HAP-1 (cell line): ENCODE results near the gene EYS.

Experiments used
- DNase-seq, 2 experiments: peaks; one replicate each; pipeline ENCODE4 v3.0.0-alpha.2; 2016 to 2020; ENCODE audit warnings: low spot score in 2 of 2
- H3K27me3 ChIP-seq: fragments of 250-450 bp; sonication (Bioruptor Pico); 2 replicates; pipeline ENCODE4 v1.5.1; 2020; ENCODE audit warnings: low read depth, mild to moderate bottlenecking, moderate library complexity
- H3K36me3 ChIP-seq: fragments of 250-450 bp; sonication (Bioruptor Pico); replicated peaks from 2 replicates; pipeline ENCODE4 v1.5.1; 2020; ENCODE audit warnings: mild to moderate bottlenecking
- H3K4me1 ChIP-seq: fragments of 250-450 bp; sonication (Bioruptor Pico); 2 replicates; pipeline ENCODE4 v1.5.1; 2020; ENCODE audit warnings: mild to moderate bottlenecking
- H3K4me3 ChIP-seq: fragments of 250-450 bp; sonication (Bioruptor Pico); 2 replicates; pipeline ENCODE4 v1.5.1; 2020; ENCODE audit warnings: mild to moderate bottlenecking, moderate library complexity
- H3K9me3 ChIP-seq: fragments of 250-450 bp; sonication (Bioruptor Pico); 2 replicates; pipeline ENCODE4 v1.5.1; 2020; ENCODE audit warnings: mild to moderate bottlenecking, moderate library complexity
- in situ Hi-C: fragments of 300-500 bp; cut with MboI; formaldehyde crosslinking; loops from 3 replicates; pipeline ENCODE4 v1.14.3; 2020; ENCODE audit warnings: low sequenced_read_pairs, inconsistent platforms, mixed read lengths

Gene EYS

DNA sequence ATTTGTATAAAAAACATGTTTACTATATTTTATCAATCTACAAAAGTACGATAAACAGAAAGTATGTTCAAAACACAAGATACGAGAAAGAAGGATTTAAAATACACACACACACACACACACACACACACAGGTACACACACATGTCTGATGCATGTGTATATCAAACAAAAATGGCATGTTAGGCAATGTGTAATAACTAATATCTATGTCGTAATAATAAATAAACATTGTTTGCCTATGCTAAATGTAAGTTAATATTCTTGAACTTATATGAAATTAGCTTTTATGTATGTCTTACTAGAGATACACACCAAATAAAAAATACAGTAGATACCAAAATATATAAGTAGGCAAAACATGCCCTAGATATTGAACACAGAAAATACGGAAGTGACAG is 894.9 kb downstream of the EYS start:
- Histone ChIP-seq H3K4me3 (no peak overlapping the region), H3K4me1 (no peaks in the 10 kb centered on the region), H3K9me3 (no peaks in the 10 kb centered on the region), H3K36me3 (no peaks in the 10 kb centered on the region), H3K27me3 (no peaks in the 10 kb centered on the region)
- no peak for DNase-seq
- in situ Hi-C loops: no loop called here

DNA sequence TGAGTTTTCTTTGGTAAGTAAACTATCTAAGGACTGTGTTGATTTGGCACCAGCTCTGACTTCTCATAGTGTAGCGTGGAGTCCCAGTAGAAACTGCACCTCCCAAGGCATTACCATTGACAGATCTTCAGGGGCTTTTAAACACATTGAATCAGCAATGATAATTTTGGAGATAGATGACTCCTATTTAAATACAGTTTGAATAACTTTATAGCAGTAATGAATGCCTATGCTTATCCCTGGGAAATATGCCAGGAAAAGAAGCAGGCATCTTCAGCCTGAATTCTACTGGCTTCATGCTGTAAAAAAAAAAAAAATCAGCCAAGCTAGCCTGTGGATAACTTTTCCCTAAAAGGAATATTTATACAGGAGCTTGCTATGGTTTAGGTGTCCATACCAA is 895.9 kb downstream of the EYS start:
- Histone ChIP-seq H3K4me3 (no peak overlapping the region), H3K36me3 (no peaks in the 10 kb centered on the region), H3K9me3 (no peaks in the 10 kb centered on the region), H3K4me1 (no peaks in the 10 kb centered on the region), H3K27me3 (no peaks in the 10 kb centered on the region)
- DNase-seq: no peak
- in situ Hi-C loops: no loop called here

DNA sequence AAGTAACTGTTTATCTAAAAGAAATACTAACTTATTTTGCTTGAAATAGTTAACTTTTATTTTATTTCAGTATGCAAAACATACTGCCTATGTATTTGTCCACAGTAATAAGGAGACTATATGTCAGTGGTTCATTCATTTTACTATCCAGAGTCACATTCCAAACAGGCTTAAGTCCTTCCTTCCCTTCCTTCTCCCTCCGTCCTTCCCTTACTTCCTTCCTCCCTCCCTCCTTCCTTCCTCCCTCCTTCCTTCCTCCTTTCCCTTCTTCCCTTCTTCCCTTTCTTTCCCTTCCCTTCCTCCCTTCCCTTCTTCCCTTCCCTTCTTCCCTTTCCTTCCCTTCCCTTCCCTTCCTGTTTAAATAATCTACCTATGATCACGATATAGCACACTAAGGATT is 899.2 kb downstream of the EYS start:
- Histone ChIP-seq H3K4me1 (no peaks in the 10 kb centered on the region), H3K27me3 (no peaks in the 10 kb centered on the region), H3K4me3 (no peak overlapping the region), H3K36me3 (no peaks in the 10 kb centered on the region), H3K9me3 (no peaks in the 10 kb centered on the region)
- in situ Hi-C loops: no loop called here
- DNase-seq: no peak

DNA sequence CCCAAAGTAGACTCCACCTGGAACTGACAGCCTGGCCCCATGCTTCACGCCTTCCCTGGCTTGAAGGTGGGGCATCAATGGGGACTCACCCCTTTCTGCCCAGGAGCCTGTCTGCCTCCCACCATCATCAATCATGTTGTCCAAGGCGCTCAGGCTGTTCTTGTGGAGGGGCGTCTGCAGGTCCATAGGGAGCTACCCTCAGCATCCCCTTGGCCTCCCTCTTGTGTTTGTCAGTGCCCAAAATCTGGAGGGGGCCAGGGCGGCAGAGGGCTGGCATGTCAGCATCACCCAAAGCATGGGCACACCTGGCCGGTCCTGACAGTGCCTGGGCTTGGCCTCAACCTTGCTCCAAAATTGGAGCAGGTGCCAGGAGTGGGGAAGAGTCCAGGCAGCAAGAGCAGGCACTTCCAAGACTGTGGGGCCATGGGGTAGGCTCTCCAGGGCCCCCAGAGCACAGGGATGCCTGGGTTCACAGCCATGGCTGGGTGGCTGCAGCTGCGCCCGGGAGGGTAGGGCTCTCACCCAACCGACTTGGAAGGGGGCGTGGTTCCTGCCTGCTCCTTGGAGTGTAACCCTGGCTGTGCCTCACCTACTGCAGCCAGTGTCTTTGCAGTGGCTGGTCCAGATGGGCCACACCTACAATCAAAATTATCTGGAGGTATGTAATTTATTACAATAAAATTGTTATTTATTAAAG is 903.4 kb downstream of the EYS start:
- no peak for DNase-seq
- H3K9me3 ChIP-seq: no peaks in the 10 kb centered on the region
- in situ Hi-C loops: no loop called here
- no peaks in the 10 kb centered on the region for H3K4me1 ChIP-seq
- H3K27me3 ChIP-seq: no peaks in the 10 kb centered on the region
- no peaks in the 10 kb centered on the region for H3K36me3 ChIP-seq
- H3K4me3 ChIP-seq: no peak overlapping the region

DNA sequence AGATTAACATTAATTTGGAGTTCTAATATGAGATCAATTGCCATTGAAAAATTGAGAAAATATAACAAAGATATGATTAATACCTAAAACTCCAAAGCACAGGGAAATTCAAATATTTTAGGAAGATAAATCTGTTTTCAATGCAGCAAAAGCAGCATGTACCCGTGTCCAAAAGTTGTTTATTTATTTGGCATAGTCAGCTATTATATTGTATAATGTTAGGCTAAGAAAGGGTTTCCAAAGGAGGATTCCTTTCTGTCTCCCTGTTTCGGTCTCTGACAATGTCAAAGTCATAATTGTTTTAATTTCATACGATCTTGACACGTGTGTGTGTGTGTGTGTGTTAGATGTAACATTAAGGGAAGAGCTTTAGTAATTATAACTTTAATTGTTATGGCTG is 914.5 kb downstream of the EYS start:
- no peak overlapping the region for H3K4me3 ChIP-seq
- DNase-seq: no peak
- in situ Hi-C loops: no loop called here

DNA sequence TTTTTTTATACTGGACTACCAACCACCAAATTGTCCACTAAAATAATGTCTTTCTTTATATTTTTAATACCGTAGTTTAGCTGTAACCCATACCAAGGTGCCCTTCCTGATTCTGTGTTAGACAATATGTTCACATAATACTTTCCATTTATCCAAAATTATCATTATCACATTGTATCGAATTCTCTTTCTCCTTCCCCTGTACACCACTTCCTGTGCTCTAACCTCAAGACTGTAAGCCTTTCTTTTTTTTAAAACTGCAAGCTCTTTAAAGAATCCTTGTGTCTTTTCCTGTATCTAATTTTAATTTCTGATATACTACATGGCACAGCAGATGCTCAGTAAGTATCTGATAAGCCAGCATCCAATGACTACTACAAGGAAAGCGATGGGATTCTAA is 917.5 kb downstream of the EYS start:
- in situ Hi-C loops: no loop called here
- Histone ChIP-seq H3K27me3 (no peaks in the 10 kb centered on the region), H3K4me3 (no peak overlapping the region), H3K9me3 (no peaks in the 10 kb centered on the region), H3K4me1 (no peaks in the 10 kb centered on the region), H3K36me3 (no peaks in the 10 kb centered on the region)
- no peak for DNase-seq

More for the DNA sequence above, 914.5 kb downstream of the EYS start:
- H3K36me3 ChIP-seq: no peaks in the 10 kb centered on the region
- H3K4me1 ChIP-seq: no peaks in the 10 kb centered on the region
- H3K27me3 ChIP-seq: no peaks in the 10 kb centered on the region
- H3K9me3 ChIP-seq: no peaks in the 10 kb centered on the region

DNA sequence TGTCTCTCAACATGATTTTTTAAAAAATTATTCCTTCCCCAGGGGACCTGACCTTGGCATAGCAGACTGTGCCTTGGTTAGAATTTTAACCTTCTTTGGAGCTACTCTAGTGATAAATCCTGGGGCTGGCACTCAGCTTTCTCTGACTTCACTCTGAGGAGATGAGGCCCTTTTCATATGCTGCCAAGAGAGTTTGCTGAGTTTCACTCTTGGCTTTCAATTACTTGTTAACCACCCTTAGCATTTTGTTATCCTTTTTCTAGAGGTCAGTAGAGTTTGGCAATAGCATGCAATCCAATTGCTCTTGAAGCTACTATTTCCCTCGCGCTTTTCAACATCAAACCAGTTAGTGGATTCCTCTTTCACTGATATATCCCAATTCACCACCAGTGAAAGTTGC is 920.3 kb downstream of the EYS start:
- Histone ChIP-seq H3K27me3 (no peaks in the 10 kb centered on the region), H3K4me3 (no peak overlapping the region), H3K9me3 (no peaks in the 10 kb centered on the region), H3K4me1 (no peaks in the 10 kb centered on the region), H3K36me3 (no peaks in the 10 kb centered on the region)
- in situ Hi-C loops: no loop called here
- no peak for DNase-seq

DNA sequence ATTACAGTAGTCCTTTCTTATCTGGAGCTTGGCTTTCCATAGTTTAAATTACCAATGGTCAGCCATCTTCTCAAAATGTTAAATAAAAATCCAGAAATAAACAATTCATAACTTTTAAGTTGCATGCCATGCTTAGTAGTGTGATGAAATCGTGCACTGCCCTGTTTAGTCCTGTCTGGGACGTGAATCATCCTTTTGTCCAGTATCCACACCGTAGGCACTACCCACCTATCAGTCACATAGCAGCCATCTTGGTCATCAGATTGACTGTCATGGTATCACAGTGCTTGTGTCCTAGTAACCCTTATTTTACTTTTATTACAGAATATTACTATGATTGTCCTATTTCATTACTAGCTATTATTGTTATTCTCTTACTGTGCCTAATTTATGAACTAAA is 924.1 kb downstream of the EYS start:
- H3K27me3 ChIP-seq: no peaks in the 10 kb centered on the region
- H3K4me3 ChIP-seq: no peak overlapping the region
- no peaks in the 10 kb centered on the region for H3K36me3 ChIP-seq
- H3K4me1 ChIP-seq: no peaks in the 10 kb centered on the region
- in situ Hi-C loops: no loop called here
- no peak for DNase-seq
- H3K9me3 ChIP-seq: no peaks in the 10 kb centered on the region

DNA sequence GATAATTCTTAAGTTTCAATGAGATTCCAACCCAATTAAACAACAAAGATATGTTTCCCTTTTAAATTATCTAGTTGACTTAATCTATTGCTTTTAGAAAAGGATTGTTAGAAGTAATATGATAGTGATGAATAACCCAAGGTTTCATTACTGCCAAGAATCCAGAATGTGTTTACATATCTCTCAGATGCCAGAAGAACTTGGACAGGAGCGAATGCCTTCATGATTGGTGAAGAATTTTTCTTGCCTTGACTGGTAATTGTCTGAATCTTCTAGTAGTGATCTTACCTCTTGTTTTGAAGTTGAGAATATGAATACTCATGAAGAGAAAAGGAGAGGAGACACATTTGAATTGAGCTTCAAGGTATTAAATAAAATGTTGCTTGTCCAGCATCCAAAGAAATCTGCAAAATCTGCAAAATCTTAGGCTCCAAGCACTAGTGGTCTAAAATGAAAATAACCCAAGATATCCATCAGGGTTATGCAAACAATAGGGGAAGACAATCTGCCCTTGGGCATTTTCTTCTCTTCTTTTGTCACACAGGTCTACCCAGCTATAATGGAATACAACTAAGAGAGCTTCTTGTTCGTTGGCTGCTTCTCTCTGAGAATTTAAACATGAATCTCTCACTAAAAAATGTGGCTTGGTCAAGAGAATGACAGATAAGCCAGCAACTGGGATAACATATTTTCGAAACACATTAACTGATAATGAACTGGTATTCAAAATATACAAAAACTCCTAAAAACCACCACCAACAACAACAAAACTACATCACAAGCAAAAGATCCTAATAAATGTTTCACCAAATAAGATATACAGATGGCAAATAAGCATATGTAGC is 928.9 kb downstream of the EYS start:
- no peak for DNase-seq
- in situ Hi-C loops: no loop called here
- Histone ChIP-seq H3K27me3 (no peaks in the 10 kb centered on the region), H3K4me3 (no peak overlapping the region), H3K9me3 (no peaks in the 10 kb centered on the region), H3K4me1 (no peaks in the 10 kb centered on the region), H3K36me3 (no peaks in the 10 kb centered on the region)

DNA sequence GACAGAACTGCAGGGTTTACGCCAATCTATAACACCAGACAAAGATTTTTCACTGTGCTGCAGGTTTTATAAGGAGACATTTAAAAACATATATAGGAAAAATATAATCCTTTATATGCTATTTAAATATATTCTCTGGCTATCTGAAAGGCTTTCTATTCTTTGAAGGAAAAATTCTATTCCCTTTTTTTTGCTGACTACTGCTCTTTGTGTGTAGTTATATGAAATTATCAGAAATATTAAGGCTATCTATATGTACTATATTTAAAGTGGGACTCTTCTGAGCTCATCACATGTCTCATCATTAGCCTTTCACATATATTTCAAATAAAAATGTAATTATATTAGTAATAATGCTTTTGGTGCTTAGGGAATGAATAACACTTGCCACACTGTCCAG is 930.7 kb downstream of the EYS start:
- in situ Hi-C loops: no loop called here
- H3K36me3 ChIP-seq: no peaks in the 10 kb centered on the region
- H3K4me3 ChIP-seq: no peak overlapping the region
- H3K9me3 ChIP-seq: no peaks in the 10 kb centered on the region
- DNase-seq: no peak
- H3K4me1 ChIP-seq: no peaks in the 10 kb centered on the region
- H3K27me3 ChIP-seq: no peaks in the 10 kb centered on the region

DNA sequence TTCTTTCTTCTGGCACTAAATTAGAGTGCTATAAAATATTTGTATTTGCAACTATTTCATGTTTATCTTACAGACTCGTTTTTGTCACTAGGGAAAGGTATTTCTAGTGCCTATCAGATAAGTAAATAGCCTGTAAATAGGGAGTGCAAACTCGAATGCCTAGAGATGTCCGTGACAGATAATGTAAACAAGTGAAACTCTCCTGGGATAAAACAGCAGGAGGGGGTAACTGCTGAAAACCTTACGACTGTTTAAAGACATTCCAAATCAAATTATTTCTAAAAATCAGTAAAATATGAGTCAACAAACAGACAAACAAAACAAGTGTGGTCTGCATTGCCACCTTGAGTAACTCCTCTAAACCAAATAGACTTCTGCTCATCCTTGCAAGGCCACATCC is 932.1 kb downstream of the EYS start:
- in situ Hi-C loops: no loop called here
- no peak for DNase-seq

DNA sequence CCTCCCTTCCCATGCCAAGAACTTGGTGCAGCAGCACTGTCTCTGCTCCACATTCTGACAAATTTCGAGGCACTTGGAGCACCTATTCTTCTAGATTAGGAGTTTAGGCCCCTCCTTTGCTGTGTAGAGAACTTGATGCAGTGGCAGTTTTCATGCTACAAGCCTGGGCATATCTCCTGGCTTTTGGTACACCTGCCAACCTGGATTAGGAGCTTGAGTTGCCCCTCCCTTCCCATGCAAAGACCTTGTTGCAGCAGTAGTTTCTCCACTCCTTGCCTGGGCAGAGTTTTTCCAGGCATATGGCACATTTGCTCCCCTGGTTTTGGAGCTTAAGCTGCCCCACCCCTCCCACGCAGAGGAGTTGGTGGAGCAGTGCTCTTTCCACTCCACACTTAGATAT is 956.1 kb downstream of the EYS start:
- no peaks in the 10 kb centered on the region for H3K4me1 ChIP-seq
- H3K27me3 ChIP-seq: no peaks in the 10 kb centered on the region
- no peaks in the 10 kb centered on the region for H3K9me3 ChIP-seq
- DNase-seq: no peak
- H3K4me3 ChIP-seq: no peak overlapping the region
- H3K36me3 ChIP-seq: no peaks in the 10 kb centered on the region
- in situ Hi-C loops: no loop called here

More for the DNA sequence above, 932.1 kb downstream of the EYS start:
- Histone ChIP-seq H3K27me3 (no peaks in the 10 kb centered on the region), H3K36me3 (no peaks in the 10 kb centered on the region), H3K4me1 (no peaks in the 10 kb centered on the region), H3K9me3 (no peaks in the 10 kb centered on the region), H3K4me3 (no peak overlapping the region)

DNA sequence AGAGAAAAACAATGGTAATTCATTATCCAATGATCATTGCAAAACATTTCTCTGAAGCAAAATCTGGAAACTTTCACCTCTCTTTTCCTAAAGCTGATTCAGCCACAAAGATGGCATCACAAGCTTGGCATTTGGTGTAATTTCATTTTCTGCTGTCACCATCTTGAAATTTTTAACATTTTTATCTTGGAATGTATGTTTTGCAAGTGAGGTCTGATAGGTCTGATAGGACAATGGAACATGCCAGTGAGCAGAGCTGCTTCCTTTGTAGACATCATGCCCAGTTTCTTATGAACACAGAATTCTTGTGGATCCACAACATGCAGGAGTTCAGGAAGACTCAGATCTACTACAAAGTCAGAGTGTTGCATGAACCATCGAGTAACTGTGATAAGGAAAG is 969.6 kb downstream of the EYS start:
- in situ Hi-C loops: no loop called here
- Histone ChIP-seq H3K4me1 (no peaks in the 10 kb centered on the region), H3K4me3 (no peak overlapping the region), H3K9me3 (no peaks in the 10 kb centered on the region), H3K27me3 (no peaks in the 10 kb centered on the region), H3K36me3 (no peaks in the 10 kb centered on the region)
- DNase-seq: no peak

DNA sequence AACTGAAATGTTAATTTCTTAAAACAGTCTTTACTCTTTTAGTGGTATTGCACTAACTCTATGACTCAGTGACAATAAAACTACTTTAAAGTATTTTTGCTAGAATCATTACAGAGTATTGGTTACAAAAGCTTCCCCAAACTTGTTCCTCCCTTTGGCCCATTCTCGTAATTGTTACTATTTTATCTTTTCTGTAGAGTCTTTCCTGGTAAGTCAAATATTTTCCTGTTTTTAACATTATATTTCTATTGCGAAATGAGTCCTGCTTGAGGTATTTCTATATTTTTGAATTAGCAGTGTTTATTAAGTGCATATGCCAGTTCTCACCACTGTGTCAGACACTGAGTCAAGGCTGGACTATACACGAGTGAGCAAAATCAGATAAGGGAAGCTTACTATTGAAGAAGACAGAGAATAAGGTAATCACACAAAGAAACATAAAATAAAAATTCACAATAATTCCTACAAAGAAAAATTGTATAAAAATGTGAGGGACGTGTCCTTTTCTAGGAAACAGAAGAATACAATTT is 970.5 kb downstream of the EYS start:
- Histone ChIP-seq H3K27me3 (no peaks in the 10 kb centered on the region), H3K4me1 (no peaks in the 10 kb centered on the region), H3K36me3 (no peaks in the 10 kb centered on the region), H3K4me3 (no peak overlapping the region), H3K9me3 (no peaks in the 10 kb centered on the region)
- in situ Hi-C loops: no loop called here
- no peak for DNase-seq
